HG03571 (cell line): ENCODE results near the gene TRPV6.

Experiments
- ATAC-seq: cut with Tn5 transposase; IDR thresholded peaks from one replicate; pipeline ENCODE4 v1.9.1; 2021; ENCODE audit not compliant: unreplicated experiment

The TRPV6 gene

GRCh38 chr7:142908921-142909890, 23.7 kb upstream of the TRPV6 start:
- no peak for ATAC-seq

GRCh38 chr7:142908290-142908689, 22.7 kb upstream of the TRPV6 start:
- ATAC-seq = no peak

GRCh38 chr7:142906643-142907042, 21.1 kb upstream of the TRPV6 start:
- ATAC-seq = no peak

- no peak for ATAC-seq
Measured at GRCh38 chr7:142905759-142906158, 20.2 kb upstream of the TRPV6 start.

GRCh38 chr7:142904128-142904527, 18.6 kb upstream of the TRPV6 start:
- ATAC-seq = no peak

GRCh38 chr7:142901426-142902259, 16.1 kb upstream of the TRPV6 start:
- no peak for ATAC-seq

GRCh38 chr7:142899661-142900060, 14.1 kb upstream of the TRPV6 start:
- ATAC-seq = no peak

GRCh38 chr7:142898377-142899170, 13.0 kb upstream of the TRPV6 start:
- no peak for ATAC-seq

- ATAC-seq = no peak
Measured at GRCh38 chr7:142897691-142898090, 12.1 kb upstream of the TRPV6 start.

- ATAC-seq = no peak
Measured at GRCh38 chr7:142896741-142897379, 11.3 kb upstream of the TRPV6 start.

- no peak for ATAC-seq
Measured at GRCh38 chr7:142896151-142896550, 10.6 kb upstream of the TRPV6 start.

GRCh38 chr7:142894985-142895593, 9.5 kb upstream of the TRPV6 start:
- no peak for ATAC-seq

GRCh38 chr7:142894112-142894984, 8.8 kb upstream of the TRPV6 start:
- ATAC-seq = no peak

- no peak for ATAC-seq
Measured at GRCh38 chr7:142892951-142893350, 7.4 kb upstream of the TRPV6 start.

GRCh38 chr7:142891490-142892082, 6.0 kb upstream of the TRPV6 start:
- no peak for ATAC-seq

- no peak for ATAC-seq
Measured at GRCh38 chr7:142890874-142891485, 5.4 kb upstream of the TRPV6 start.

- ATAC-seq = no peak
Measured at GRCh38 chr7:142889816-142890215, 4.3 kb upstream of the TRPV6 start.

- ATAC-seq = no peak
Measured at GRCh38 chr7:142887282-142888015, 1.9 kb upstream of the TRPV6 start.
